Measurements from ENCODE around the gene CCNK.

GRCh38 chr14:99524804-99525698 lies 43.8 kb downstream of the CCNK start:
- TF ChIP-seq POLR2A (IDR thresholded peaks at IDR 0.05), result no peak
- no peak for TF ChIP-seq POLR2AphosphoS5 (IDR thresholded peaks at IDR 0.05)
- TF ChIP-seq, protein P1, sequence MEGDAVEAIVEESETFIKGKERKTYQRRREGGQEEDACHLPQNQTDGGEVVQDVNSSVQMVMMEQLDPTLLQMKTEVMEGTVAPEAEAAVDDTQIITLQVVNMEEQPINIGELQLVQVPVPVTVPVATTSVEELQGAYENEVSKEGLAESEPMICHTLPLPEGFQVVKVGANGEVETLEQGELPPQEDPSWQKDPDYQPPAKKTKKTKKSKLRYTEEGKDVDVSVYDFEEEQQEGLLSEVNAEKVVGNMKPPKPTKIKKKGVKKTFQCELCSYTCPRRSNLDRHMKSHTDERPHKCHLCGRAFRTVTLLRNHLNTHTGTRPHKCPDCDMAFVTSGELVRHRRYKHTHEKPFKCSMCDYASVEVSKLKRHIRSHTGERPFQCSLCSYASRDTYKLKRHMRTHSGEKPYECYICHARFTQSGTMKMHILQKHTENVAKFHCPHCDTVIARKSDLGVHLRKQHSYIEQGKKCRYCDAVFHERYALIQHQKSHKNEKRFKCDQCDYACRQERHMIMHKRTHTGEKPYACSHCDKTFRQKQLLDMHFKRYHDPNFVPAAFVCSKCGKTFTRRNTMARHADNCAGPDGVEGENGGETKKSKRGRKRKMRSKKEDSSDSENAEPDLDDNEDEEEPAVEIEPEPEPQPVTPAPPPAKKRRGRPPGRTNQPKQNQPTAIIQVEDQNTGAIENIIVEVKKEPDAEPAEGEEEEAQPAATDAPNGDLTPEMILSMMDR (IDR thresholded peaks at IDR 0.05 in 8 of 11, conservative IDR thresholded peaks at IDR 0.05 in 3 of 11), result peak in 6 of 11 experiments; percentile 5 to 37 (median 24)

Measured in spleen (tissue), 7 donors.